Tibial nerve (tissue), 4 donors: ENCODE measurements around the gene OCRL. TPM values are rescaled to one million over a fixed set of nuclear protein-coding genes. Genes with fewer than 3 reads are reported as not detected.

ENCODE experiments used
- DNase-seq, 2 donors: peaks; one replicate each; pipeline ENCODE4 v3.0.0-alpha.2; 2019; ENCODE audit warnings: low spot score in 2 of 2
- H3K27ac ChIP-seq, 4 donors: fragments of 200-600 bp; sonication (generic) in 3 of 4; one replicate each; pipeline ENCODE4 v1.5.1; 2017 to 2019; ENCODE audit warnings: mild to moderate bottlenecking in 1 of 4
- H3K27me3 ChIP-seq, 2 donors: fragments of 200-600 bp; sonication (generic) in 1 of 2; one replicate each; pipeline versions ENCODE4 v1.5.1 to v1.6.0; 2017 to 2019
- H3K36me3 ChIP-seq, 3 donors: fragments of 200-600 bp; sonication (generic); one replicate each; pipeline ENCODE4 v1.5.1; 2018 to 2019
- H3K4me1 ChIP-seq, 4 donors: fragments of 200-600 bp; sonication (generic) in 3 of 4; one replicate each; pipeline ENCODE4 v1.5.1; 2017 to 2019
- H3K4me3 ChIP-seq, 4 donors: fragments of 200-600 bp; sonication (generic) in 3 of 4; one replicate each; pipeline ENCODE4 v1.5.1; 2017 to 2019; ENCODE audit warnings: mild to moderate bottlenecking in 1 of 4, moderate library complexity in 1 of 4
- H3K9me3 ChIP-seq, 4 donors: fragments of 200-600 bp; sonication (generic) in 3 of 4; one replicate each; pipeline ENCODE4 v1.5.1; 2017 to 2019
- CTCF ChIP-seq, 5 experiments: fragments of 200-600 bp in 3 of 5; fragments of 450-650 bp in 2 of 5; sonication (generic) in 3 of 5; IDR thresholded peaks; one replicate each; pipeline ENCODE4 v1.5.1; 2016 to 2019; ENCODE audit warnings: antibody characterized with exemption in 5 of 5, mild to moderate bottlenecking in 3 of 5, moderate library complexity in 2 of 5
- EP300 ChIP-seq, 2 donors: sonication (generic); formaldehyde crosslinking; IDR thresholded peaks; one replicate each; pipeline ENCODE4 v1.6.1; 2017; ENCODE audit warnings: antibody characterized with exemption in 2 of 2, mild to moderate bottlenecking in 1 of 2
- POLR2A ChIP-seq, 2 donors: fragments of 450-650 bp; IDR thresholded peaks; one replicate each; pipeline ENCODE4 v1.6.1; 2017; ENCODE audit warnings: antibody characterized with exemption in 2 of 2, mild to moderate bottlenecking in 2 of 2, moderate library complexity in 2 of 2
- WGBS, 2 donors: methylation state at CpG; one replicate each; pipeline ENCODE4 v1.1.5; 2018; 5-methylcytosine and 5-hydroxymethylcytosine counted together
- total RNA-seq, 4 donors: library from RNA; depleted of rRNA; stranded (reverse); fragments of >200 nt; gene quantifications; one replicate each; pipeline ENCODE4 v1.1.0, GENCODE V29; 2016

The OCRL gene
- total RNA-seq, 4 donors from 2014 or later = 14.7 to 23.0 (median 22.6) TPM

GRCh38 chrX:129577877-129578276 is 37.8 kb downstream of the OCRL start:
- peaks cover 0 to 6% (median 0%) of the 10 kb centered on the region in 4 donors for H3K4me1 ChIP-seq
- 66 to 67% methylated on average over 1 of the region's 1 CpG for WGBS, 2 donors
- no peaks in the 10 kb centered on the region for H3K27me3 ChIP-seq
- no peak overlapping the region for H3K4me3 ChIP-seq
- peaks cover 0 to 20% (median 0%) of the 10 kb centered on the region in 3 donors for H3K36me3 ChIP-seq
- H3K27ac ChIP-seq = peak overlapping the region in 2 of 4 donors; percentile 52 to 60
- H3K9me3 ChIP-seq = no peaks in the 10 kb centered on the region
- DNase-seq = no peak
- TF ChIP-seq EP300 (IDR thresholded peaks at IDR 0.05) (no peak), CTCF (IDR thresholded peaks at IDR 0.05) (no peak), POLR2A (IDR thresholded peaks at IDR 0.05) (no peak)

- H3K9me3 ChIP-seq = no peaks in the 10 kb centered on the region
- no peak overlapping the region for H3K27ac ChIP-seq
- H3K27me3 ChIP-seq = no peaks in the 10 kb centered on the region
- TF ChIP-seq POLR2A (IDR thresholded peaks at IDR 0.05) (no peak), EP300 (IDR thresholded peaks at IDR 0.05) (no peak), CTCF (IDR thresholded peaks at IDR 0.05) (no peak)
- H3K4me1 ChIP-seq = peaks cover 0 to 5% (median 0%) of the 10 kb centered on the region in 4 donors
- no peak for DNase-seq
- peaks cover 0 to 3% (median 0%) of the 10 kb centered on the region in 3 donors for H3K36me3 ChIP-seq
- no peak overlapping the region for H3K4me3 ChIP-seq
- WGBS, 2 donors = 45 to 54% methylated on average over 1 of the region's 1 CpG
Measured at GRCh38 chrX:129581904-129582303, 41.8 kb downstream of the OCRL start.

- DNase-seq = no peak
- H3K9me3 ChIP-seq = no peaks in the 10 kb centered on the region
- no peak for TF ChIP-seq CTCF (IDR thresholded peaks at IDR 0.05)
- TF ChIP-seq EP300 (IDR thresholded peaks at IDR 0.05) = no peak
- no peak for TF ChIP-seq POLR2A (IDR thresholded peaks at IDR 0.05)
- H3K27me3 ChIP-seq = no peaks in the 10 kb centered on the region
- no peak overlapping the region for H3K4me3 ChIP-seq
- H3K4me1 ChIP-seq = no peaks in the 10 kb centered on the region
- 50 to 69% methylated on average over 1 of the region's 1 CpG for WGBS, 2 donors
- no peak overlapping the region for H3K27ac ChIP-seq
- H3K36me3 ChIP-seq = peaks cover 0 to 36% (median 0%) of the 10 kb centered on the region in 3 donors
Measured at GRCh38 chrX:129585167-129585566, 45.1 kb downstream of the OCRL start.

- H3K36me3 ChIP-seq = peaks cover 0 to 41% (median 0%) of the 10 kb centered on the region in 3 donors
- TF ChIP-seq POLR2A (IDR thresholded peaks at IDR 0.05) (no peak), EP300 (IDR thresholded peaks at IDR 0.05) (no peak), CTCF (IDR thresholded peaks at IDR 0.05) (no peak)
- DNase-seq = no peak
- H3K9me3 ChIP-seq = no peaks in the 10 kb centered on the region
- H3K4me3 ChIP-seq = no peak overlapping the region
- H3K27me3 ChIP-seq = no peaks in the 10 kb centered on the region
- 53 to 55% methylated on average over 3 of the region's 3 CpGs for WGBS, 2 donors
- no peak overlapping the region for H3K27ac ChIP-seq
- H3K4me1 ChIP-seq = no peaks in the 10 kb centered on the region
Measured at GRCh38 chrX:129585691-129586090, 45.6 kb downstream of the OCRL start.

GRCh38 chrX:129586446-129586845 is 46.4 kb downstream of the OCRL start:
- Histone ChIP-seq H3K27ac (no peak overlapping the region), H3K9me3 (no peaks in the 10 kb centered on the region), H3K27me3 (no peaks in the 10 kb centered on the region), H3K4me3 (no peak overlapping the region), H3K4me1 (no peaks in the 10 kb centered on the region), H3K36me3 (peaks cover 0 to 41% (median 0%) of the 10 kb centered on the region in 3 donors)
- 86 to 100% methylated on average over 4 of the region's 4 CpGs for WGBS, 2 donors
- TF ChIP-seq CTCF (IDR thresholded peaks at IDR 0.05) (no peak), EP300 (IDR thresholded peaks at IDR 0.05) (no peak), POLR2A (IDR thresholded peaks at IDR 0.05) (no peak)
- DNase-seq = no peak
